ENCODE results near the gene CAP2. TPM values are rescaled to one million over a fixed set of nuclear protein-coding genes. Genes with fewer than 3 reads are reported as not detected.

CAP2 gene
- total and polyA plus RNA-seq, 9 donors, result 2.0 to 21.7 (median 5.0) TPM

GRCh38 chr6:17446713-17447112, 53.3 kb downstream of the CAP2 start:
- DNase-seq, result no peak
- H3K9me3 ChIP-seq, result no peaks in the 10 kb centered on the region
- no peaks in the 10 kb centered on the region for H3K36me3 ChIP-seq
- H3K4me1 ChIP-seq (ENCODE audit: insufficient read depth), result no peaks in the 10 kb centered on the region
- H3K4me3 ChIP-seq, result no peak overlapping the region
- WGBS, 3 donors, result 83 to 90% (median 85%) methylated on average over 2 of the region's 2 CpGs
- no peak for TF ChIP-seq EP300 (IDR thresholded peaks at IDR 0.05)
- no peak for TF ChIP-seq CTCF (IDR thresholded peaks at IDR 0.05)
- TF ChIP-seq POLR2A (IDR thresholded peaks at IDR 0.05), result no peak
- H3K27me3 ChIP-seq, result no peaks in the 10 kb centered on the region
- H3K27ac ChIP-seq, result no peak overlapping the region
- intact Hi-C loops (cut with DNase I), result no loop called here

- no peaks in the 10 kb centered on the region for H3K27me3 ChIP-seq
- WGBS, 3 donors, result 91 to 98% (median 96%) methylated on average over 1 of the region's 1 CpG
Observed at GRCh38 chr6:17448165-17448564, 54.8 kb downstream of the CAP2 start.

GRCh38 chr6:17450397-17450796, 57.0 kb downstream of the CAP2 start:
- Histone ChIP-seq H3K27me3 (no peaks in the 10 kb centered on the region), H3K4me3 (no peak overlapping the region), H3K36me3 (no peaks in the 10 kb centered on the region), H3K4me1 (ENCODE audit: insufficient read depth) (no peaks in the 10 kb centered on the region), H3K9me3 (no peaks in the 10 kb centered on the region), H3K27ac (no peak overlapping the region)
- 92 to 95% (median 94%) methylated on average over 1 of the region's 1 CpG for WGBS, 3 donors
- intact Hi-C loops (cut with DNase I), result no loop called here
- DNase-seq, result no peak
- no peak for TF ChIP-seq EP300 (IDR thresholded peaks at IDR 0.05)
- no peak for TF ChIP-seq CTCF (IDR thresholded peaks at IDR 0.05)
- TF ChIP-seq POLR2A (IDR thresholded peaks at IDR 0.05), result no peak

More at GRCh38 chr6:17448165-17448564, 54.8 kb downstream of the CAP2 start:
- no peak for DNase-seq
- Histone ChIP-seq H3K4me1 (ENCODE audit: insufficient read depth) (no peaks in the 10 kb centered on the region), H3K9me3 (no peaks in the 10 kb centered on the region), H3K27ac (no peak overlapping the region), H3K4me3 (no peak overlapping the region), H3K36me3 (no peaks in the 10 kb centered on the region)
- intact Hi-C loops (cut with DNase I), result no loop called here
- TF ChIP-seq EP300 (IDR thresholded peaks at IDR 0.05) (no peak), POLR2A (IDR thresholded peaks at IDR 0.05) (no peak), CTCF (IDR thresholded peaks at IDR 0.05) (no peak)

- Histone ChIP-seq H3K4me3 (no peak overlapping the region), H3K27ac (no peak overlapping the region), H3K4me1 (ENCODE audit: insufficient read depth) (no peaks in the 10 kb centered on the region), H3K36me3 (no peaks in the 10 kb centered on the region), H3K9me3 (no peaks in the 10 kb centered on the region), H3K27me3 (no peaks in the 10 kb centered on the region)
- TF ChIP-seq CTCF (IDR thresholded peaks at IDR 0.05) (no peak), POLR2A (IDR thresholded peaks at IDR 0.05) (no peak), EP300 (IDR thresholded peaks at IDR 0.05) (no peak)
- intact Hi-C loops (cut with DNase I), result no loop called here
- 38 to 42% (median 42%) methylated on average over 5 of the region's 5 CpGs for WGBS, 3 donors
- no peak for DNase-seq
Observed at GRCh38 chr6:17450832-17451231, 57.4 kb downstream of the CAP2 start.
